Smooth muscle cell (in vitro differentiated cells): ENCODE results near the gene ZNF648. TPM values are rescaled to one million over a fixed set of nuclear protein-coding genes. Genes with fewer than 3 reads are reported as not detected.
A peak's percentile ranks its signal among the peaks of the same experiment; 100 is the strongest.

Experiments
- DNase-seq: peaks from one replicate; lab custom pipeline; 2025; ENCODE audit not compliant: unreplicated experiment; lab: John Stamatoyannopoulos, UW
- H2AFZ ChIP-seq: fragments of 200-600 bp; sonication (generic); 2 replicates; pipeline ENCODE4 v1.6.0; 2016; ENCODE audit warnings: antibody characterized with exemption, low read depth, mild to moderate bottlenecking
- H3F3A ChIP-seq: fragments of 200-600 bp; sonication (generic); 2 replicates; pipeline ENCODE4 v1.6.0; 2017; ENCODE audit warnings: antibody characterized with exemption, low read depth
- H3K27ac ChIP-seq: fragments of 200-600 bp; sonication (generic); 2 replicates; pipeline ENCODE4 v1.5.1; 2016; ENCODE audit warnings: low read depth, mild to moderate bottlenecking
- H3K27me3 ChIP-seq: fragments of 200-600 bp; sonication (generic); 2 replicates; pipeline ENCODE4 v1.6.1; 2016; ENCODE audit warnings: low read depth, mild to moderate bottlenecking
- H3K36me3 ChIP-seq: fragments of 200-600 bp; sonication (generic); 2 replicates; pipeline ENCODE4 v1.5.1; 2016; ENCODE audit warnings: low read depth
- H3K4me1 ChIP-seq: fragments of 200-600 bp; sonication (generic); 2 replicates; pipeline ENCODE4 v1.5.1; 2016; ENCODE audit warnings: low read depth
- H3K4me2 ChIP-seq: fragments of 200-600 bp; sonication (generic); 2 replicates; pipeline ENCODE4 v1.6.0; 2016; ENCODE audit warnings: mild to moderate bottlenecking
- H3K4me3 ChIP-seq: fragments of 200-600 bp; sonication (generic); 2 replicates; pipeline ENCODE4 v1.5.1; 2016; ENCODE audit warnings: mild to moderate bottlenecking
- H3K79me2 ChIP-seq: fragments of 200-600 bp; sonication (generic); 2 replicates; pipeline ENCODE4 v1.6.0; 2016; ENCODE audit warnings: low read depth, mild to moderate bottlenecking
- H3K9ac ChIP-seq: fragments of 200-600 bp; sonication (generic); 2 replicates; pipeline ENCODE4 v1.6.0; 2016; ENCODE audit warnings: low read depth
- H3K9me3 ChIP-seq: fragments of 200-600 bp; sonication (generic); replicated peaks from 2 replicates; pipeline ENCODE4 v1.5.1; 2016; ENCODE audit warnings: low read depth
- H4K20me1 ChIP-seq: fragments of 200-600 bp; sonication (generic); 2 replicates; pipeline ENCODE4 v1.6.0; 2016; ENCODE audit warnings: low read depth
- WGBS: methylation state at CpG from one replicate; pipeline ENCODE4 v1.1.7; 2016; ENCODE audit warnings: low lambda C conversion rate; 5-methylcytosine and 5-hydroxymethylcytosine counted together
- polyA plus RNA-seq: library from polyadenylated mRNA; unstranded; fragments of >200 nt; fragmentation: Nextera tagmentation; extraction: Ambion mirVana; gene quantifications from 2 replicates; pipeline ENCODE4 v1.2.1, GENCODE V29; 2016
- total RNA-seq: library from RNA; depleted of rRNA; stranded (reverse); fragments of >200 nt; gene quantifications from 2 replicates; pipeline ENCODE4 v1.2.3, GENCODE V29; 2014
- TF ChIP-seq, protein P1 (sequence below): fragments of 200-600 bp; sonication (generic); IDR thresholded peaks from 2 replicates; pipeline ENCODE4 v1.5.1; 2017; ENCODE audit warnings: borderline replicate concordance, mild to moderate bottlenecking, antibody characterized with exemption; ENCODE audit not compliant: insufficient read depth, poor library complexity, severe bottlenecking

The ZNF648 gene
- total and polyA plus RNA-seq, 2 experiments from 2014 or later, result not detected

GRCh38 chr1:182054698-182055326 is 6.7 kb downstream of the ZNF648 start:
- DNase-seq, result no peak
- WGBS, result 44% methylated on average over 4 of the region's 4 CpGs
- Histone ChIP-seq H3K4me1 (no peaks in the 10 kb centered on the region), H3K9ac (no peak overlapping the region), H3K79me2 (no peaks in the 10 kb centered on the region), H4K20me1 (no peaks in the 10 kb centered on the region), H3F3A (no peaks in the 10 kb centered on the region), H3K4me2 (no peak overlapping the region), H2AFZ (no peak overlapping the region), H3K9me3 (no peaks in the 10 kb centered on the region), H3K4me3 (no peak overlapping the region), H3K27ac (no peak overlapping the region), H3K36me3 (no peaks in the 10 kb centered on the region), H3K27me3 (no peaks in the 10 kb centered on the region)
- TF ChIP-seq, protein P1, sequence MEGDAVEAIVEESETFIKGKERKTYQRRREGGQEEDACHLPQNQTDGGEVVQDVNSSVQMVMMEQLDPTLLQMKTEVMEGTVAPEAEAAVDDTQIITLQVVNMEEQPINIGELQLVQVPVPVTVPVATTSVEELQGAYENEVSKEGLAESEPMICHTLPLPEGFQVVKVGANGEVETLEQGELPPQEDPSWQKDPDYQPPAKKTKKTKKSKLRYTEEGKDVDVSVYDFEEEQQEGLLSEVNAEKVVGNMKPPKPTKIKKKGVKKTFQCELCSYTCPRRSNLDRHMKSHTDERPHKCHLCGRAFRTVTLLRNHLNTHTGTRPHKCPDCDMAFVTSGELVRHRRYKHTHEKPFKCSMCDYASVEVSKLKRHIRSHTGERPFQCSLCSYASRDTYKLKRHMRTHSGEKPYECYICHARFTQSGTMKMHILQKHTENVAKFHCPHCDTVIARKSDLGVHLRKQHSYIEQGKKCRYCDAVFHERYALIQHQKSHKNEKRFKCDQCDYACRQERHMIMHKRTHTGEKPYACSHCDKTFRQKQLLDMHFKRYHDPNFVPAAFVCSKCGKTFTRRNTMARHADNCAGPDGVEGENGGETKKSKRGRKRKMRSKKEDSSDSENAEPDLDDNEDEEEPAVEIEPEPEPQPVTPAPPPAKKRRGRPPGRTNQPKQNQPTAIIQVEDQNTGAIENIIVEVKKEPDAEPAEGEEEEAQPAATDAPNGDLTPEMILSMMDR, result peak; percentile 39

GRCh38 chr1:182052355-182052754 is 9.2 kb downstream of the ZNF648 start:
- no peaks in the 10 kb centered on the region for H3K4me1 ChIP-seq
- no peak overlapping the region for H3K4me3 ChIP-seq
- H3K9me3 ChIP-seq, result no peaks in the 10 kb centered on the region
- no peaks in the 10 kb centered on the region for H3K36me3 ChIP-seq
- no peak for DNase-seq
- no peak overlapping the region for H2AFZ ChIP-seq
- WGBS, result 94% methylated on average over 2 of the region's 2 CpGs
- H4K20me1 ChIP-seq, result no peaks in the 10 kb centered on the region
- H3K9ac ChIP-seq, result no peak overlapping the region
- H3K79me2 ChIP-seq, result no peaks in the 10 kb centered on the region
- TF ChIP-seq, protein P1, result no peak
- no peak overlapping the region for H3K27ac ChIP-seq
- H3K27me3 ChIP-seq, result no peaks in the 10 kb centered on the region
- no peak overlapping the region for H3K4me2 ChIP-seq
- no peaks in the 10 kb centered on the region for H3F3A ChIP-seq

DNA sequence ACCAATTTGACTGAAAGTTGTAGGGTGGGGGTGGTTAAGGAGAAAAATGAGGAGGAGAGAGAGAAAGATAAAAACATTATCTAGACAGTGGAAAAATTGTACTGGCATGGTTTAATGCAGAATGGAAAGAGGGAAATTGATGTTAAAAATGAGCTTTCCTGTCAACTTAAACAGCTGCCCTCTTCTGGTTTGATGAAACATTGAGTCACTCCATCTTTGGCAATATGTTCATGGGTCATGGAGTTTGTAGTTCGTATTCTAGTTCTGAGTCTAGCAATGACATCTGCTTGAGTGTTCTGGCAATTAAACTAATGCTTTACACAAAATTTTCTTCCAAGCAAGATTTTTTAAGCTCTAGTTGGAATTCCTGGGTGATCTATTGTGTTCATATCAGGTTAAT is 9.6 kb downstream of the ZNF648 start:
- Histone ChIP-seq H2AFZ (no peak overlapping the region), H3K9ac (no peak overlapping the region), H3F3A (no peaks in the 10 kb centered on the region), H3K9me3 (no peaks in the 10 kb centered on the region), H4K20me1 (no peaks in the 10 kb centered on the region), H3K36me3 (no peaks in the 10 kb centered on the region), H3K79me2 (no peaks in the 10 kb centered on the region), H3K4me2 (no peak overlapping the region), H3K4me3 (no peak overlapping the region), H3K4me1 (no peaks in the 10 kb centered on the region), H3K27ac (no peak overlapping the region), H3K27me3 (no peaks in the 10 kb centered on the region)
- TF ChIP-seq, protein P1, result no peak
- no peak for DNase-seq
- WGBS, result 88% methylated on average over 1 of the region's 1 CpG
